OCI-LY3 (cell line): Measurements from ENCODE around the gene DAP3.

Experiments
- CTCF ChIP-seq: fragments of 200-600, 300-600 bp; sonication (generic); IDR thresholded peaks from 2 replicates; pipeline ENCODE4 v1.5.1; 2014; ENCODE audit warnings: antibody characterized with exemption, low read length, low read depth
- EZH2phosphoT487 ChIP-seq: fragments of 200-600 bp; shearing (Covaris generic); IDR thresholded peaks from 2 replicates; pipeline ENCODE4 v1.6.1; 2018; ENCODE audit warnings: antibody characterized with exemption, mixed run types, low read depth

GRCh38 chr1:155645648-155646047, 43.2 kb upstream of the DAP3 start:
- TF ChIP-seq CTCF (no peak), EZH2phosphoT487 (no peak)
